NCI-H526 (cell line): ENCODE results near the gene IAPP.
"Not testable (repeated sequence)": the region's sequence is repeated elsewhere in the genome, so short reads cannot be mapped to it uniquely, and the experiment has no call there.

Experiments used
- DNase-seq, 2 experiments: peaks; one replicate each; lab custom pipeline; 2025; lab: John Stamatoyannopoulos, UW

The IAPP gene

DNA sequence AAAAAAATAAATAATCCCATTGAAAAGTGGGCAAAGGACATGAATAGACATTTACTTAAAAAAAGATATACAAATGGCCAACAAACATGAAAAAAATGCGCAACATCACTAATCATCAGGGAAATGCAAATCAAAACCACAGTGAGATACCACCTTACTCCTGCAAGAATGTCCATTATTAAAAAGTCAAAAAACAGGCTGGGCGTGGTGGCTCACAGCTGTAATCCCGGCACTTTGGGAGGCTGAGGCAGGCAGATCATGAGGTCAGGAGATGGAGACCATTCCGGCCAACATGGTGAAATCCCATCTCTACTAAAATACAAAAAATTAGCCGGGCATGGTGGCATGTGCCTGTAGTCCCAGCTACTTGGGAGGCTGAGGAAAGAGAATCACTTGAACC, 8.6 kb downstream of the IAPP start:
- not testable (repeated sequence) for DNase-seq

DNA sequence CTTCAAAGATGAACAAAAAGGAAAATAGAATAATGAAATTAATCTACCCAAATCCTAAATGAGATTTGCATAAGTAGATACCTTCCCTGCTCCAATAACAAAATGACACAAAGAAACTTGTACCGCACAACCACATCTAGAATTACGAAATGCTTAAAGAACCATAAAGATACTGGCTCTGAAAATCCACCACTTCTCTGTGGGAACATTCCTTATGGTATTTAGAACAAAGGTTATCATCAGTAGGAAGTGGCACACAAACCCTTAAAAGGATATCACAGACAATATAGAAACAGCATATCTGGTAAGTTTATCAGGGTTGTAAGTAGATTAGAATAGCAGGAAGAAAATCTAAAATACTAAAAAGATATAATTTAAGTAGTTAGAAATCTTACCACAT, 11.6 kb downstream of the IAPP start:
- DNase-seq: no peak

DNA sequence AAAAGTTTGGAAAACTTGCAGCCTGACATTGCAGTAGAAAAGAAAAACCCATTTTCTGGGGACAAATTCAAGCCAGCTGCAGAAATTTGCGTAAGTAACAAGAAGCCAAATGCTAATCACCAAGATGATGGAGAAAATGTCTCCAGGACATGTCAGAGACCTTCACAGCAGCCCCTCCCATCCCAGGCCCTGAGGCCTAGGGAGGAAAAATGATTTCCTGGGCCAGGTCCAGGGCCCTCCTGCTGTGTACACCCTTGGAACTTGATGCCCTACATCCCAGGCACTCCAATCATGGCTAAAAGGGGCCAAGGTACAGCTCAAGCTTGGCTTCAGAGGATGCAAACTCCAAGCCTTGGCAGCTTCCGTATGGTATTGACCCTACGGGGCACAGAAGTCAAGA, 14.5 kb downstream of the IAPP start:
- DNase-seq: no peak

DNA sequence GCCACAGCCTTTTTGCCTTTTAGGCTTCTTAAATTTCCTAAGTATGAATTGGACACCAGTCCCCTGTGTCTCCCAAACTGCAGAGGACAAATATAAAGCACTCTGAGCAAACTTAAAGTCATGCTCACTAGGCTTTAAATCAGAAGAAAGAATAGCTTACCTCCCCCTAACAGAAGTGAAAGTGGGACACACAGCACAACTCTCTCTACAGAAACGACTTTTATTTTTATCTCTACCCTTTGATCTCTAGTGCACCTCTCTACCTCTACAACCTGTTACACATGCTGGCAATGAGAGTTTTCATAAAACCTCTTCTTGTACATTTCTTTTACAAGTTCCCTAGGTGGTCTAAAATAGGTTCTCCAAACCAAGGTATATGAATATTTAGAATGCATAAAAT, 19.7 kb downstream of the IAPP start:
- no peak for DNase-seq

DNA sequence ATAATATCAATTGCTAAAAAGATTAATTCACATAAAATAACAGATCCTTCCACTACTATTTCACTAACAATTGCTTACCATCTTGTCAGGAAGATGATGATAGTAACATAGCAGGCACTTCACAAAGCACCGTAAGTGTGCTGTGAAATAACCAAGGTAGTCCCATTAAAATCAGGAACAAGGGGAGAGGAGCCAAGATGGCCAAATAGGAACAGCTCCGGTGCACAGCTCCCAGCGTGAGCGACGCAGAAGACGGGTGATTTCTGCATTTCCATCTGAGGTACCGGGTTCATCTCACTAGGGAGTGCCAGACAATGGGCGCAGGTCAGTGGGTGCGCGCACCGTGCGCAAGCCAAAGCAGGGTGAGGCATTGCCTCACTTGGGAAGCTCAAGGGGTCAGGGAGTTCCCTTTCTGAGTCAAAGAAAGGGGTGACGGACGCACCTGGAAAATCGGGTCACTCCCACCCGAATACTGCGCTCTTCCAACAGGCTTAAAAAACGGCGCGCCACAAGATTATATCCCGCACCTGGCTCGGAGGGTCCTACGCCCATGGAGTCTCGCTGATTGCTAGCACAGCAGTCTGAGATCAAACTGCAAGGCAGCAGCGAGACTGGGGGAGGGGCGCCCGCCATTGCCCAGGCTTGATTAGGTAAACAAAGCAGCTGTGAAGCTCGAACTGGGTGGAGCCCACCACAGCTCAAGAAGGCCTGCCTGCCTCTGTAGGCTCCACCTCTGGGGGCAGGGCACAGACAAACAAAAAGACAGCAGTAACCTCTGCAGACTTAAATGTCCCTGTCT, 22.3 kb downstream of the IAPP start:
- peak; percentile 37 to 52 for DNase-seq

DNA sequence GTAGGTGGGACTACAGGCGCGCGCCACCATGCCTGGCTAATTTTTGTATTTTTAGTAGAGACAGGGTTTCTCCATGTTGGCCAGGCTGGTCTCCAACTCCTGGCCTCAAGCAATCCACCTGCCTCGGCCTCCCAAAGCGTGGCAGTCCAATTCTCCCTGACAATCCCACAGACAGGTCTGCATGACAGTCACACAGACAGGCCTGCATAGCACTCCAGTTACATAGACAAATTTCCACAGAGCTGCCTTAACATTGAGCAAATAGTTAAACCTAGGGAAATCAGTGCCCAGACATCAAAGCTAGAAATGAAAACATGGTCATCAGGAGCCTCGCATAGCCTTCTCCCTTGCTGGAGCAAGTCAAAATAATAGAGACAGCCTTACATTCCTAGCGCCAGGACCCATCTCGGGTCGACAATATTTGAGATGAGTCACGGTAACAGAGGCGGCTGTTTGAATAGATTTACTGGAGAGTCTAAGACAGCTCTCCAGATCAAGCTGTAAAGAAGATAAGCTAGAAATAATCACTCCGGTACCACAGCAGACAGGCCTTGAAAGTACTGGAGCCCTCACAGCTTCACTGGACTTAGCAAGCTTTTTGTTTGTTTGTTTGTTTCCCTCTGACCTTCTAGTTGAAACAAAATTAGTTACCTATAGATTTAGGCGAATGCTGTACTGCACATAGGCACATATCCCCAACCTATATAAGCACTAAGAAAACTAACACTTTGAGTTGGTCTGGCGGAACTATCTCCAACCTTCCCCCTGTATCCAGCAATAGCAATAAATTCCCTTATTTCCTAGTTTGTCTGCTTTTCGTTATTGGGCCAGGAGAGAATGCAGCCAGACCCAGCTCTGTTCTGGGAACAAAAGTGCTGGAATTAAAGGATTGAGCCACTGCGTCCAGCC, 40.9 kb downstream of the IAPP start:
- no peak for DNase-seq

DNA sequence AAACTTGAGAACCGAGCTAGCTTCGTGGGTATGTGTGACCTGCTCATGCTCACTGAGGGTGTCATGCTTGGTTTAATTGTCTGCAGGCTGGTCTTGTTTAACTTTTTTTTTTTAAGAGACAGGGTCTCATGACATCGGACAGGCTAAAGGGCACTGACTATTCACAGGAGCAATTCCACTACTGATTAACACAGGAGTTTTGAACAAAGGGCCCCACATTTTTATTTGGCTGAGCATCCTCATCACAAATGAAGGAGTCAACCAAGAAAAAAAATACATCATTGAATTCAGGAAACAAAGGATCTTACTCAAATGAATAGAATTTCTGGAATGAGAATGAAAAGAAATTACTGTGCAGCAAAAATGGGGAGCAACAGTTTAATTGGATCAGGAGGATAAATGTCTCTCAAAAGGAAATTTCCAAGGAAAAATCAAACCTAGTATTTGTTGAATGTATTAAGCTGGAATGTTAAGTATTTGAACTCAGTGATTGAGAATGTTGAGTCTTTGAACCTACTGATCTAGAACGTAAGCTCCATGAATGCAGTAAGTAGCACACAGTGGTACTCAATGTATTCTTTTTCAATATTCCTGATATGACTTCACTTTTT, 43.9 kb downstream of the IAPP start:
- DNase-seq: no peak

DNA sequence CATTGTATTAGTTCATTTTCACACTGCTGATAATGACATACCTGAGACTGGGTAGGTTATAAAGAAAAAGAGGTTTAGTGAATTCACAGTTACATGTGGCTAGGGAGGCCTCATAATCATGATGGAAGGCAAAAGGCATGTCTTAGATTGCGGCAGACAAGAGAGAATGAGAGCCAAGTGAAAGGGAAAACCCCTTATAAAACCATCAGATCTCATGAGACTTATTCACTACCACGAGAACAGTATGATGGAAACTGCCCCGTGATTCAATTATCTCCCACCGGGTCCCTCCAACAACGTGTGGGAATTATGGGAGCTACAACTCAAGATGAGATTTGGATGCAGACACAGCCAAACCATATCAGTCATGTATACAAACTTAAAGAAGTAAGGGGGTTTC, 45.7 kb downstream of the IAPP start:
- not testable (repeated sequence) for DNase-seq

DNA sequence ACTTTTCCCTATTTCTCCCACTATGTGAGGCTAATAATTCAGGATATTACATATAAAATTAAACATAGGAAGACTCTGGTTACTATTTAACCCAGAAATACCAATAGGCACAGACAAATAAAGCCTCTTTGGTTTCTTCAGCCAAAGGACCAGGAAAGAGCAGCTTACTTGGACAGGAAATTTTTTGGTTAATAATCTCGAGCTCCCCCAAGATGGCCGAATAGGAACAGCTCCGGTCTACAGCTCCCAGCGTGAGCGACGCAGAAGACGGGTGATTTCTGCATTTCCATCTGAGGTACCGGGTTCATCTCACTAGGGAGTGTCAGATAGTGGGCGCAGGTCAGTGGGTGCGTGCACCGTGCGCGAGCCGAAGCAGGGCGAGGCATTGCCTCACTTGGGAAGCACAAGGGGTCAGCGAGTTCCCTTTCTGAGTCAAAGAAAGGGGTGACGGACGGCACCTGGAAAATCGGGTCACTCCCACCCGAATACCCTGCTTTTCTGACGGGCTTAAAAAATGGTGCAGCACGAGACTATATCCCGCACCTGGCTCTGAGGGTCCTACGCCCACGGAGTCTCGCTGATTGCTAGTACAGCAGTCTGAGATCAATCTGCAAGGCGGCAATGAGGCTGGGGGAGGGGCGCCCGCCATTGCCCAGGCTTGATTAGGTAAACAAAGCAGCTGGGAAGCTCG, 46.5 kb downstream of the IAPP start:
- DNase-seq: peak in 1 of 2 experiments; percentile 29

DNA sequence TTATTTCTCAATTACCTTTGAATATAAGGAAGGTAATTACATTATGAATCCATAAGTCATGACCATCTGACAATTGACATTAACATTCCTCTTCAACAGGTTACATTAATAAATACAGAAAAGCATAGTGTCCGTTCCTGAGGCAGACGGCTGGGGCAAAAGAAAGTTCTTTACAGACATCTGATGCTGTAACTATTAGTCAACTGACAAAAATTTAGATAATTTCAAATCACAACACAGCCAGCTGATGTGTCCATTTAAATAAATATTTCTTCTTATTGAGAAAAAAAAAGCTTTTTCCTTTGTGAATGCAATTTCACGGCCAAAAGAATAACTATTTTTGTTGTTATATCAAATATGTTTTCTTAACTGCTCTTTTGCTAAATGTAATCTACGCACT, 55.5 kb downstream of the IAPP start:
- DNase-seq: no peak
